ENCODE data around the gene JUNB.

- TF ChIP-seq POLR2AphosphoS5 (IDR thresholded peaks at IDR 0.05; ENCODE audit: insufficient read depth in 1 of 2, low read depth in 1 of 2), result no peak
- TF ChIP-seq, protein P1, sequence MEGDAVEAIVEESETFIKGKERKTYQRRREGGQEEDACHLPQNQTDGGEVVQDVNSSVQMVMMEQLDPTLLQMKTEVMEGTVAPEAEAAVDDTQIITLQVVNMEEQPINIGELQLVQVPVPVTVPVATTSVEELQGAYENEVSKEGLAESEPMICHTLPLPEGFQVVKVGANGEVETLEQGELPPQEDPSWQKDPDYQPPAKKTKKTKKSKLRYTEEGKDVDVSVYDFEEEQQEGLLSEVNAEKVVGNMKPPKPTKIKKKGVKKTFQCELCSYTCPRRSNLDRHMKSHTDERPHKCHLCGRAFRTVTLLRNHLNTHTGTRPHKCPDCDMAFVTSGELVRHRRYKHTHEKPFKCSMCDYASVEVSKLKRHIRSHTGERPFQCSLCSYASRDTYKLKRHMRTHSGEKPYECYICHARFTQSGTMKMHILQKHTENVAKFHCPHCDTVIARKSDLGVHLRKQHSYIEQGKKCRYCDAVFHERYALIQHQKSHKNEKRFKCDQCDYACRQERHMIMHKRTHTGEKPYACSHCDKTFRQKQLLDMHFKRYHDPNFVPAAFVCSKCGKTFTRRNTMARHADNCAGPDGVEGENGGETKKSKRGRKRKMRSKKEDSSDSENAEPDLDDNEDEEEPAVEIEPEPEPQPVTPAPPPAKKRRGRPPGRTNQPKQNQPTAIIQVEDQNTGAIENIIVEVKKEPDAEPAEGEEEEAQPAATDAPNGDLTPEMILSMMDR (IDR thresholded peaks at IDR 0.05), result no peak
Measured at GRCh38 chr19:12833738-12834565, 42.7 kb downstream of the JUNB start.
